Measurements from ENCODE around the gene CACNA1C. TPM values are rescaled to one million over a fixed set of nuclear protein-coding genes. Genes with fewer than 3 reads are reported as not detected.
"Not testable (repeated sequence)": the region's sequence is repeated elsewhere in the genome, so short reads cannot be mapped to it uniquely, and the experiment has no call there.

Gene CACNA1C
- total RNA-seq, 1 donor from 2014 or later, result 6.5 TPM

DNA sequence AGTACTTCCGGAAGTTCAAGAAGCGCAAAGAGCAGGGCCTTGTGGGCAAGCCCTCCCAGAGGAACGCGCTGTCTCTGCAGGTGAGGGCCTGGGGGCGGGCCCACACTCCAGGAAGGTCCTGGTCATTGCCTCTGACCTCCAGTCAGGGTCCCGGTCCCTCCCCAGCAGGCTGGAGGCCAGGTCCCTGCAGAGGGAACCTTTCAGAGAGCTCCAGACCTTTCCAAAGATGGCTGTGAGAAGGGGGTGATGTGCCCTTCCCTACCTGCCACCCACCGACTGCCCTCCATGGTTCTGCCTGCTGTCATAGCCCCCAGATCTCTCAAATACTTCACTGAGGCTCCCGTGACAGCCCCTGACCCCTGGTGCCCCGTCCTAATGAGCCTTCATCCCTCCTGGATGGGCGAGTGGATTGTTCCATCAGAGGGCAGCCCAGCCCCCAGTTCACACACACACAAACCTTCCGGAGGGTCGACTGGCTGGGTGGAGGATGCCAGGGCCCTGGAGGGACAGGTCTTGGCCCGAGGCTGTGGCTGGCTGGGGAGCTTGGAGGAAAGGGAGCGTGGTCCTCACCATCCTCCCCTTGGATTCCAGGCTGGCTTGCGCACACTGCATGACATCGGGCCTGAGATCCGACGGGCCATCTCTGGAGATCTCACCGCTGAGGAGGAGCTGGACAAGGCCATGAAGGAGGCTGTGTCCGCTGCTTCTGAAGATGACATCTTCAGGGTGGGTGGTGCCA, 624.5 kb downstream of the CACNA1C start:
- no peak for DNase-seq

DNA sequence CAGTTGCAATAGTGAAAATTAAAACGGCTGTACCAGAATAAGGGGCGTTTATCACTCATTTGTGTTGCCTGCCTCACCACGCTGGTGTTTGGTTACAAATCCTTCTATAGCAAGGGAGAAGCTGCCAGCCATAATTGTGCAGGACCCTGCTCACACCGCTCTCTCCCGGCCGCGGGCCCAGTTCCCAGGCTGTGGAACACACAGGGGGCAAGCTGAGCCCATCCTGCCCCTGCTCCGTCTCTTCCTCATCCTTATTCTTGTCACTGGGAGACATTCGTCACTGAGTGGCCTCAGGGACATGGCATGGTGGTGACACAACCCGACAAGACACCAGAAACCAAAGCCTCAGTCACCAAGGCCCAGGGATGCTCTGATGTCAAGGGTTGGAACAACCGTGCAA, 625.6 kb downstream of the CACNA1C start:
- DNase-seq, result peak; percentile 35

DNA sequence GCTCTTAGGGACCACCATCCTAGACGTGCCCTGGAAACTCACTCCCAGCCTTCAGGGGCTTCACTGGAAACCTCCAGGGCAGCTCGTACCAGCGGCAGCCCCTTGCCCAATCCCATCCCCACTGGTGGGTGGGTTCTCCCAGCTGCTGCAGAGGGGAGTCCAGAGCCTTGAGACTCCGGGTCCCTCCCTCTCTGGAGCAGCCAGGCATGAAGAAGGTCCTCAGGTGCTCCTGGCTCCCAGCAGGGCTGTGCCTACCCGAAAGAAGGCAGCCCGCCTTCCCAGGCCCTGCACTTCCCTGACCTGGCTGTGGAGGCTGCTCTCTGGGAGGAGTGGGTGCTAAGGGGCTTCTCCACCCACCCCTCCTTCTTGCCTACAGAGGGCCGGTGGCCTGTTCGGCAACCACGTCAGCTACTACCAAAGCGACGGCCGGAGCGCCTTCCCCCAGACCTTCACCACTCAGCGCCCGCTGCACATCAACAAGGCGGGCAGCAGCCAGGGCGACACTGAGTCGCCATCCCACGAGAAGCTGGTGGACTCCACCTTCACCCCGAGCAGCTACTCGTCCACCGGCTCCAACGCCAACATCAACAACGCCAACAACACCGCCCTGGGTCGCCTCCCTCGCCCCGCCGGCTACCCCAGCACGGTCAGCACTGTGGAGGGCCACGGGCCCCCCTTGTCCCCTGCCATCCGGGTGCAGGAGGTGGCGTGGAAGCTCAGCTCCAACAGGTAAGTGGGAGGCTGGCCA, 626.5 kb downstream of the CACNA1C start:
- DNase-seq, result no peak

DNA sequence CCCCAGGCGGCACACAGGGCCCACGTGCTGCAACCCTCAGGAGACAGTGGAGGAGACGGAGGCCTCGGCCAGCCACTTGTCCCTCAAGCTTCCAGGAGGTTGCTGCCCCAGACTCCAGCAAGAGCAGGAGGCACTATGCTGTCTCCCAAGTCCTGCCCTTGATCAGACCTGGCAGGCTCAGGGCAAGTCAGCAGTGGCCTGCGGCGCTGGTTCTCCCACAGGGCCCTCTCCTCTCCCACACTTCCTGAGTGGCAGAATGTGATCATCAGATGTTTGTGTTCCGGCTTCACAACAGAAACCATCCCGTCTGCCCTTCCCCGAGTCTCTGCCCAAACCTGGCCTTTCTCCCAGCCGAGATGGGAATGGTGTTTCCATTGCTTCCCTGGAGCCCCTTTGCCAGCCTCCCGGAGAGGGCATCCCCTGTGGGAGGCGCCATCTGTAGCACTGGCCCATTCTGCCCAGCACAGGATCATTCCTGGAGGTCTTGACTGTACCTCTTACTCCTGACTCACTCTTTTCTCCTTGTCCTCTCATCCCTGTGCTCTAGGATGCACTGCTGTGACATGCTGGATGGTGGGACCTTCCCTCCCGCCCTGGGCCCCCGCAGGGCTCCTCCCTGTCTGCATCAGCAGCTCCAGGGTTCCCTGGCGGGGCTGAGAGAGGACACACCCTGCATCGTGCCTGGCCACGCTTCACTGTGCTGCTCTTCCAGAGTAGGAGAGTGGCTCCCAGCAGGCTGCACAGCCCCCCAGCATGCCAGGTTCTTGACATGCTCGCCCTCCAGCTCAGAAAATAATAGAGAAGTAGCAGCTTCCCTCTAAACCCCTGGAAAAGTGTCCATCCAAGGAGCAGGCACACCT, 627.3 kb downstream of the CACNA1C start:
- DNase-seq, result no peak

DNA sequence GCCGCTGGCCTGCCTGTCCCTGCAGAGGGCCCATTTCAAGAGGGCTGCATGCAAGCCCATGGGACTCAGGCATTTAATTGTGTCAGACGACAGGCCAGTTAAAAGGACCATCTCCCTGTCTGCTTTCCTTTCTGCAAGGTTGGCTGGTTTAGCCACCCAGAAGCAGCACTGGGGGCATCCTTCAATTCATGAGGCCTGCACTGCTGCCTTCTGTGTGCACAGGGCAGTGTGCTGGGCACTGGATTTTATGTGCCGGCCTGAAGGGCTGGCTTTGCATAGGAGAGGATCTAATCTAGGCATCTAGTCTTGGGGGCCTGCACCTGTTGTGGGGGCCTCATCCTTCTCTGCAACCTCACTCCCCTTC, 627.9 kb downstream of the CACNA1C start:
- no peak for DNase-seq

DNA sequence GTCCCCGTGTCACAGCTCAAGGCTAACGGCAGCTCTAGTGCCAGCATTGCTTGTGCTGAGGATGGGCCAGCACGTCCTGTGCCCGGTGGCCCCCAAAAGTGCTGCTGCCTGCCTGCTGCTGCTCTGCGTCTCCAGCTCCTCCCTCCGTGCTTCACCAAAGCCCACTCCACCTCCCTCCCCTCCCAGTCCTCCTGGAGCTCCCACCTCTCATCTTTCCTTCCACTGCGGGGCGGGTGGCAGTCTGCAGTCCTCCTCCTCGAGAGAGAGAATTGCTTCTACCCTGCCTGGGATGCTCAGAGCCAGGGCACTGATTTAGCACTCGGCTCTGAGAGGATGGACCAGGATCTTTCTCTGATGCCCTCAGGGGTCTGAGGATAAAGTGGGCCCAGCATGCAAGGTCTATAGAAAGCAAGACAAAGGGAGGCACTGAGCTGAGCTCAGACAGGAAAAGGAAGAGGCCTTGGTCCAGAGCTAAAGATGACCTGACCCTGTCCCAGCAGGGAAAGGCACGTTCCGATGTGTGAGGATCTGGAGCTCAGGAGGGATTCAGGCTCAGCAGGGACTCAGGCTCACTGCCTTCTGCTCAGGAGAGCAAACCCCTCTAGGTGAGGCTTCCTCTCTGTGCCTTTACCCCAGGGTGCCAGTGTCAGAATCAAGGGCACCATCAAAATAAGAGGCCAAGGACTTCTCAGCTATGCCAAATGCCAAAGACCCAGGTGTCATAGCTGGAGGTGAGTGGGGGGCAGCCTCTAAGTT, 628.8 kb downstream of the CACNA1C start:
- no peak for DNase-seq

DNA sequence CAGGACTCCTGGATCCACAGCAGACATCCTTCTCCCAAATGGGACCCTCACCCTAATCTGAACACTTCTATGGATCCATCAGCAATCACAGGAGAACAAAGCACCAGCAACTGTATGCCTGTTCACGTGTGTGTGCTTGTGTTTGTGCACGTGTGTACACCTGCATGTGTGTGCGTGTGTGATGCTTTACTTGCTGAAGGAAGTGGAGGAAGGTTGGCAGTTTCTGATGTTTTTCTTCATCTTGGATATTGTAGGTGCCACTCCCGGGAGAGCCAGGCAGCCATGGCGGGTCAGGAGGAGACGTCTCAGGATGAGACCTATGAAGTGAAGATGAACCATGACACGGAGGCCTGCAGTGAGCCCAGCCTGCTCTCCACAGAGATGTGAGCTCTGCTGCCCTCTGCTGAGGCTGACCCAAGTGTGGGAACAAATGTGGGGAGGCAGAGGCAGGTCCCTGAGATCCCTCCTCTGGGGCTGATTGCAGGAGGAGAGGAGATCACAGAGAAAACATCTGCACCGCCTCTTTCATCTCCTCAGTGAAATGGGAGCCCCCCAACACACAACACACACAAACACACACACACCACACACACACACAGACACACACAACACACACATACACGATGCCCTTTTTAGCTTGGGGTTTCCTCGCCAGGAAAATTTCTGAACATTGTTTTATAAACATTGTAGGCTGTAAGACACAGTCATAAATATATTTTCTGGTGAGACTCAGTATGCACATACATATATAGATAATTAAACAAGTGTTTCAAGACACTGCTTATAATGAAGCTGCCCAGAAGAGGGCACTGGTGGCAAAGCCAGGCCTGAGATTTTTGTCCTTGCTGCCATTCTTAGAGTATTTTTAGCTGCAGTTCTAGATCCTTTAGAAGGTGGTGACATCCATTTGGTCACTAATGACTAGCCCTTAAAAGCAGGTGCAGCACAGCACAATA, 629.8 kb downstream of the CACNA1C start:
- peak; percentile 64 for DNase-seq

DNA sequence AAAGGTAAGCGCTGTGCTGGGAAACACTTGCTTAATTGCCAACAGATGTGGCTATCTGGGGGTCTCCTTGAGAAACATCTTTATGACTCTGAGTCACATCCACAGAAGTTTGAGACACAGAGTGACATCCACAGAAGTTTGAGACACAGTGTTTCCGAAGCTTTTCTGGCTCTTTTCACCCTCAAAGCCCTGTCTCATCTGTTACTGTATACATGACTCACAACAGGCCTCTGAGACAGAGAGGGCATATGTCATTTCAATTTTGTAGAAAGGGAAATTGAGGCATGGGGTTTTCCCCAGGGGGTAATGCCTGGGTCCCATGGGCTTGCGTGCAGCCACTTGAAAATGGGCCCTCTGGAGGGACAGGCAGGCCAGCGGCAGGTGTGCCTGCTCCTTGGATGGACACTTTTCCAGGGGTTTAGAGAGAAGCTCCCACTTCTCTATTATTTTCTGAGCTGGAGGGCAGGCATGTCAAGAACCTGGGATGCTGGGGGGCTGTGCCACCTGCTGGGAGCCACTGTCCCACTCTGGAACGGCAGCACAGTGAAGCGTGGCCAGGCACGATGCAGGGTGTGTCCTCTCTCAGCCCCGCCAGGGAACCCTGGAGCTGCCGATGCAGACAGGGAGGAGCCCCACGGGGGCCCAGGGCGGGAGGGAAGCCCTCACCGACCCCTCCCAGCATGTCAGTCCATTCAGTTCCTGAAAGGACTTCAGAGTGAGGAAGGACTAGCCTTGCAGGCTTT, 630.7 kb downstream of the CACNA1C start:
- no peak for DNase-seq

DNA sequence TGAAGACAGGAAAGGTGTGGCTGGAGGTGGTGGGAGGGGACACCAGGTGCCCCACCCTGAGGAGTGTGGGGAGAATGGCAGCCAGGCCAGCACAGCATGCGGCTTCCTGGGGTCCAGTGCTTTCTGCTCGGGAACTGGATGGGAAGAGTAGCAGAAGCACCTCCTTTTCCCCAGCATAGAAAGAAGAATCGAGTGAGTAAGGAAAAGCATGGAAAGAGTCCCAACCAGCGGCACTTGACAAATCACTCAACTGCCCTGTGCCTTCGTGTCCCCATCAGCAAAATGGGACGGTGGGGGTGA, 631.2 kb downstream of the CACNA1C start:
- not testable (repeated sequence) for DNase-seq

DNA sequence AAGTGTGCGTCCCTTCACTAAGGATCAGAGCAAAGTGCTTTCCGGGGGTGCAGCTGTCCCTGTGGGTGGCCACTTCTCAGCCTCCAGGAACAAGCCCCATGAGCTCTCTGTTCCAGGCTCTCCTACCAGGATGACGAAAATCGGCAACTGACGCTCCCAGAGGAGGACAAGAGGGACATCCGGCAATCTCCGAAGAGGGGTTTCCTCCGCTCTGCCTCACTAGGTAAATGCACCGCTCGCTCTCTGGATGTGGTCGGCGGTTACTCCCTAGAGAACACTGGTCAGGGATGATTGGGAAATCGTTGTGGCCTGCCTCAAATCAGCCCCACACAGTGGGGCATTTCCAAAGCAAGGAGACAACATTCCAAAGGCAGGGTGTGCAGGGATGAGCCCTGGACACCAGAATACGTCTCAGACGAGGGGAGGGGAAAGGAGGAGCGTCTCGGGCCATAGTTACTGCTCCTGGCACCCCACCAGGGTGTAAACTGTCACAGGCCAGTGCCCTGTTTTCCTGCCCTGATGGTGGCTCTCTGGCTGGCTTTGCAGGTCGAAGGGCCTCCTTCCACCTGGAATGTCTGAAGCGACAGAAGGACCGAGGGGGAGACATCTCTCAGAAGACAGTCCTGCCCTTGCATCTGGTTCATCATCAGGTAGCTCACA, 633.0 kb downstream of the CACNA1C start:
- not testable (repeated sequence) for DNase-seq

DNA sequence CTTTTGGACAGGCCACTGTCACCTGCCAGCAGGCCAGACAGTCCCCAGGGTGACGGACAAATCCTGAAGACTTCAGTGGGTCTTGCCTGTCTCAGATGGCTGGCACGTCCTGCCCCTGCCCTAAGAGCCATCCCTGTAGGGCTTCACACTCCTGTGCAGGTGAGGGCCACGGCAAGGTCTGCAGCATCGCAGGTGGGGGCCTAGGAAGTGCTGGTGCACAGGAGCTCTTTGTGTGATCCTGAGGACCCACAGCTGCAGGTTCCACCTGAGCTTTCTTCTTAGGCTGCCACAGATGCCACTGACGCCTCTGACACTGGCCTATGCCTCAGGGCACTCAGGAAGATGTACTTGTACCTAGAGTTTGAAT, 633.5 kb downstream of the CACNA1C start:
- no peak for DNase-seq

DNA sequence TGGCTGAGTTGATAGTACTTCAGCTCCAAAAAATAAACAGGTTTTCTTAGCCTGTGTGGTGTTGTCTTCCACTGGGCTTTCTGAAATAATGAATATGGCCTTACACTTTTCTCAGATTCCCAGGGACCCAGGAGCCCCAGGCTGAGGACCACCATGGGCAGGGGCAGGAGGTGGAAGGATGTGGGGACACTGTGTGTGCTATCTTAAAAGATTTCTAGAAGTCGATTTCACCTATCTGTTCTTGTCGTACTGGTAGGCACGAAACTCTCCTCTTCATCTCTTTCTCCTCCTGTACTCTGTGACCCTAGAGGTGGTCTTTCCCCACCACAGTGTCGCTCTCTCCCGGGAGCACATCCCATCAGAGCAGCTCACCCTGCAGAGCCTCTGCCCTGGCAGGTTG, 634.3 kb downstream of the CACNA1C start:
- no peak for DNase-seq

DNA sequence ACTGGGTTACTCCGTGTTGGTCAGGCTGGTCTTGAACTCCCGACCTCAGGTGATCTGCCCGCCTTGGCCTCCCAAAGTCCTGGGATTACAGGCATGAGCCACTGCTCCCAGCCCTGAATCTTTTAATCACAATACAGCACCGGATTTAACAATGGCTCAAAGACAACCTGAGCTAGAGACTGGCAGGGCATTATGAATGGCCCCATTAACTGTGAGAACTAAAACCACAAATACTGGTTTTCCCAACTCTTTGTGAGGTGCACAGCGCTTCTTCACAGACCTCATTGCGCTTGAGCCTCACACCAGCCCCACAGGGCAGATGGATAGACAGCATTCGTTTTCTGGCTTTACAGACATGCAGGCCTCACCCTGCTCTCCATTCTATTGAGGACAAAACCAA, 634.9 kb downstream of the CACNA1C start:
- no peak for DNase-seq

DNA sequence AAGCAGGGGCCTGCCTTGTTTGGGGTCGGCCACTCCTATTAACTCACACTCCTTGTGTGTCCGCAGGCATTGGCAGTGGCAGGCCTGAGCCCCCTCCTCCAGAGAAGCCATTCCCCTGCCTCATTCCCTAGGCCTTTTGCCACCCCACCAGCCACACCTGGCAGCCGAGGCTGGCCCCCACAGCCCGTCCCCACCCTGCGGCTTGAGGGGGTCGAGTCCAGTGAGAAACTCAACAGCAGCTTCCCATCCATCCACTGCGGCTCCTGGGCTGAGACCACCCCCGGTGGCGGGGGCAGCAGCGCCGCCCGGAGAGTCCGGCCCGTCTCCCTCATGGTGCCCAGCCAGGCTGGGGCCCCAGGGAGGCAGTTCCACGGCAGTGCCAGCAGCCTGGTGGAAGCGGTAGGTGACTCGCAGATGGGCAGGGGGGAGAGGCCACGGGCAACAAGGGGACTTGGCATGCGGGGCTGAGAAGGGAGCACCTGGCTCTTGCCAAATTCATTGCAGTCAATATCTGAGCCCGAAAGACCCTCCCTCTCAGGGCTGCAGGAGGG, 635.7 kb downstream of the CACNA1C start:
- DNase-seq, result no peak

DNA sequence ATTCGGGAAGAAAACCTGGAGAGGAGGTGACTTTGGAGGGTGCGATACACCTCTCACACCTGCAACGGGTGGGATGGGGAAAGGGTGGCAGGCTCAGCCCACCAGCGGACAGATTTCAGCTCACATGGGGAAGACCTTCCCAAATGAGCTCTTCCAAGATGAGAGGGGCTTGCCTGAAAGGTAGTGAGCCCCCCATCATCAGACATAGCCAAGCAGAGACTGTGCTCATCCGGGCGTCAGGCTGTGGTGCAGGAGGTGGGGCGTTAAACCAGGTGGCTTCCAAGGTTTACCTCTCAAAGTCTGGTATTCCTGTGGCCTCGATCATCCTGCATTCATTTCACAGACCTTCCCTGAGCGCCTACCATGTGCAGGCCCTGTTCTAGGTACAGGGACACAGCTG, 636.6 kb downstream of the CACNA1C start:
- no peak for DNase-seq

DNA sequence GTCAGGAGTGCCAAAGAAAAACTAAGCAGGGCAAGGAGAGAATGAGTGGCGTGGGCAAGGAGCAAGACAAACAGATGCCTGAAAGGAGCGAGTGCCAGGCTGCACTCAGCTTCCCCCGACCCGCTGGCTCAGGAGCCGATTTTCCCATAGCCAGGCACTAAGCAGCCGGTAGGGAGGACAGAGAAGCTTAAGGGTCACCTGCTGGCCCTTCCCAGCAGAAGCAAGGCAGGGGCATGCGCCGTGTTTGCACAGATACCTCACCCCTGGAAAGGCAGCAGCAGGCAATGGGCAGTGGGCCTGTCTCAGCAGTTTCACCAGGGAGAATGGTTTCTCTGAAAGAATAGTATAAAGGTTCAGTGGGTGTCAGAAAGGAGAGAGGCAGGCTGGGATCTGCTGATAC, 637.1 kb downstream of the CACNA1C start:
- no peak for DNase-seq

DNA sequence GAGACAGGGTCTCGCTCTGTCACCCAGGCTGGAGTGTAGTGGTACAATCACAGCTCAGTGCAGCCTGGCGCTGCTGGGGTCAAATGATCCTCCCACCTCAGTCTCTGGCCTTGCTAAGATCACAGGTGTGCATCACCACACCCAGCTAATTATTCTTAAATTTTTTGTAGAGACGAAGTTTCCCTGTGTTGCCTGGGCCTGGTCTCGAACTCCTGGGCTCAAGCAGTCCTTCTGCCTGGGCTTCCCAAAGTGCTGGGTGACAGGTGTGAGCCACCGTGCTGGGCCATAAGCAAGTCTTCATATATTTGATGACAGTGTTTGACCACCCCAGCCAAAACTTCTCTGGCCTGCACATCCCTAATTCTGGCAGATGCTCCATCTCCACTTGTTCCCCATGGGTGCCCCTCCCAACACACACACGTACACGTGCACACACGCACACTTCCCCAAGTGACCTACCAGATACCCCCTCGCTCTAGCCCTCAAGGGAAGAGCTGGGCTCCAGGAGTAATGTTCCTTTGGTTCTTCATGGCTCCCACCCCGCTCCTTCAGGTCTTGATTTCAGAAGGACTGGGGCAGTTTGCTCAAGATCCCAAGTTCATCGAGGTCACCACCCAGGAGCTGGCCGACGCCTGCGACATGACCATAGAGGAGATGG, 637.7 kb downstream of the CACNA1C start:
- no peak for DNase-seq

DNA sequence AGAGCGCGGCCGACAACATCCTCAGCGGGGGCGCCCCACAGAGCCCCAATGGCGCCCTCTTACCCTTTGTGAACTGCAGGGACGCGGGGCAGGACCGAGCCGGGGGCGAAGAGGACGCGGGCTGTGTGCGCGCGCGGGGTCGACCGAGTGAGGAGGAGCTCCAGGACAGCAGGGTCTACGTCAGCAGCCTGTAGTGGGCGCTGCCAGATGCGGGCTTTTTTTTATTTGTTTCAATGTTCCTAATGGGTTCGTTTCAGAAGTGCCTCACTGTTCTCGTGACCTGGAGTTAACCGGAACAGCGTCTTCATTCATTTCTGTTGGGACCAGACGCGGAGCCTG, 638.2 kb downstream of the CACNA1C start:
- DNase-seq, result peak; percentile 69

DNA sequence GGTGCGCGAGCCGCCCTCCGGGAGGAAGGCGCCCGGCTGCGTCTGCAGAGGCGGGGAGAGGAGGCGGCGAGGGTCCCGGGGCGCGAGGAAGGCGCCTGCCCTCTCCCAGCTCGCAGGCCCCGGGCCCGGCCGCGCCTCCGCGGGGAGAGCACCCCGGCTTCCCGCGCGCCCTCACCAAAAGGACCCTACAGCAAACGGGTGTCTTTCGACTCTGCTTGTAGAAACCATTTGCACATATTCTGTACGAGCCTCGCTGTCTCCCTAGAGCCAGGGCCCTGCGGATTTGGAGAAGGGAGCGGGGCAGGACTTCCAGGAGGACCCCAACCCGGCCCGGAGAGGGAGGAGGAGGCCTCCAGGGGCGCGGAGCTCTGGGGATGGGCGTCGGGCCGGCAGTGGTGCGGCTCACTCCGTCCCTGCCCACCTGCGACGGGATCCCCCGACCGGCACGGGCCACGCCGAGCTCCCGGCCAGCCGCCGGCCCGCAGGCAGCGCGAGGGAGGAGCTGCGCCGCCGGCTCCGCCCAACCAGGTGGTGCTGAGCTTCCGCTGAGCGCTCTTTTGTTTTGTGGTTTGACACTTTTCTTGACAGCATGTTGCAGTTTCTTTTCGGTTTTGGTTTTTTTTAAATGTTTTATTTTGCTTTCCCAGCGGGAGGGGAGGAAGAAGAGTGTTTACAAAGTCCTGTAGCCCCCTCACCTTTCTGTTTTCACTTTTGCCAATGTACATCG, 638.7 kb downstream of the CACNA1C start:
- DNase-seq, result peak; percentile 50

Measured in tongue (tissue), 2 donors.